Endothelial cell of umbilical vein (primary cell): ENCODE data around the gene DDHD1. TPM values are rescaled to one million over a fixed set of nuclear protein-coding genes. Genes with fewer than 3 reads are reported as not detected.

Source experiments
- BruUV-seq: library from RNA; stranded (reverse); fragments of 400-500 nt; replicated peaks from 2 replicates; lab custom pipeline; 2021; lab: Mats Ljungman, UMichigan
- CTCF ChIA-PET: fragments of 300-600, 350-600 bp; sonication (Branson Sonifier 250); formaldehyde crosslinking; loops from one replicate; lab custom pipeline; 2021; ENCODE audit warnings: antibody characterized with exemption, inconsistent platforms; lab: Charles Lee
- POLR2A ChIA-PET: fragments of 300-600, 350-600 bp; sonication (Branson Sonifier 250); formaldehyde crosslinking; loops from one replicate; lab custom pipeline; 2021; ENCODE audit warnings: antibody characterized with exemption, inconsistent platforms; lab: Charles Lee
- DNase-seq: peaks from one replicate; pipeline ENCODE4 v3.0.0-alpha.2; 2011; ENCODE audit warnings: low read depth, low spot score
- FAIRE-seq: peaks from 2 replicates; lab custom pipeline; 2011; peaks lifted over from hg19 to GRCh38; lab: Jason Lieb, UNC
- H2AFZ ChIP-seq: 2 replicates; pipeline ENCODE4 v1.6.0; 2012; ENCODE audit warnings: low read depth, low read length, control low read depth, inconsistent platforms
- H3K27ac ChIP-seq: 2 replicates; pipeline ENCODE4 v1.5.1; 2011; ENCODE audit warnings: low read depth, mild to moderate bottlenecking, control low read depth, low read length, moderate library complexity; ENCODE audit not compliant: insufficient read depth
- H3K27me3 ChIP-seq, 2 experiments: 2 replicates each; pipeline versions ENCODE4 v1.6.0 to v1.6.1; 2011; ENCODE audit warnings: low read length in 2 of 2, mixed read lengths in 1 of 2; ENCODE audit not compliant: control insufficient read depth in 2 of 2, insufficient read depth in 2 of 2
- H3K36me3 ChIP-seq, 2 experiments: 2 replicates in 1 of 2; 3 replicates in 1 of 2; pipeline ENCODE4 v1.5.1; 2011; ENCODE audit warnings: low read length in 2 of 2, mild to moderate bottlenecking in 1 of 2, moderate library complexity in 1 of 2; ENCODE audit not compliant: control insufficient read depth in 2 of 2, insufficient read depth in 2 of 2; ENCODE audit errors: extremely low read depth in 1 of 2
- H3K4me1 ChIP-seq: 3 replicates; pipeline ENCODE4 v1.5.1; 2011; ENCODE audit warnings: mild to moderate bottlenecking, low read length; ENCODE audit not compliant: control insufficient read depth, insufficient read depth; ENCODE audit errors: extremely low read depth
- H3K4me2 ChIP-seq: 2 replicates; pipeline ENCODE4 v1.6.1; 2011; ENCODE audit warnings: low read length, control low read depth, mixed read lengths; ENCODE audit not compliant: insufficient read depth
- H3K4me3 ChIP-seq, 3 experiments: fragments of 200-600 bp in 1 of 3; sonication (generic), shearing (Covaris generic) in 1 of 3; replicated peaks in 1 of 3; 2 replicates each; pipeline ENCODE4 v1.5.1; 2011 to 2016; ENCODE audit warnings: control low read depth in 3 of 3, low read length in 3 of 3, mild to moderate bottlenecking in 2 of 3, inconsistent platforms in 1 of 3, low read depth in 1 of 3, moderate library complexity in 1 of 3; ENCODE audit not compliant: insufficient read depth in 1 of 3
- H3K79me2 ChIP-seq: 2 replicates; pipeline ENCODE4 v1.6.0; 2012; ENCODE audit warnings: low read length, inconsistent platforms; ENCODE audit not compliant: control insufficient read depth, insufficient read depth
- H3K9ac ChIP-seq: replicated peaks from 2 replicates; pipeline ENCODE3; 2011; ENCODE audit warnings: low read length, control low read depth; ENCODE audit not compliant: insufficient read depth; ENCODE audit errors: extremely low read depth
- H3K9me1 ChIP-seq: replicated peaks from 3 replicates; pipeline ENCODE4 v1.6.0; 2011; ENCODE audit warnings: mild to moderate bottlenecking, low read length; ENCODE audit not compliant: control insufficient read depth, insufficient read depth; ENCODE audit errors: extremely low read depth
- H3K9me3 ChIP-seq: replicated peaks from 2 replicates; pipeline ENCODE4 v1.5.1; 2012; ENCODE audit warnings: low read length, inconsistent platforms; ENCODE audit not compliant: control insufficient read depth, insufficient read depth
- H4K20me1 ChIP-seq: replicated peaks from 2 replicates; pipeline ENCODE3; 2011; ENCODE audit warnings: mild to moderate bottlenecking, low read length; ENCODE audit not compliant: control insufficient read depth, insufficient read depth; ENCODE audit errors: extremely low read depth
- CTCF ChIP-seq, 2 donors: IDR thresholded peaks; 1 replicate in 1 of 2; 2 replicates in 1 of 2; pipeline ENCODE4 v1.5.1; 2011; ENCODE audit warnings: low read length in 2 of 2, mild to moderate bottlenecking in 2 of 2, moderate library complexity in 2 of 2, control low read depth in 1 of 2, inconsistent platforms in 1 of 2, low read depth in 1 of 2; ENCODE audit not compliant: insufficient read depth in 1 of 2; ENCODE audit errors: extremely low read depth in 1 of 2
- EZH2 ChIP-seq: IDR thresholded peaks from 2 replicates; pipeline ENCODE4 v1.6.1; 2012; ENCODE audit warnings: borderline replicate concordance, low read depth, mild to moderate bottlenecking, moderate library complexity, low read length, inconsistent platforms; ENCODE audit not compliant: severe bottlenecking
- FOS ChIP-seq: IDR thresholded peaks from 2 replicates; pipeline ENCODE4 v1.6.1; 2011; ENCODE audit warnings: mild to moderate bottlenecking, low read length, moderate library complexity, borderline replicate concordance; ENCODE audit not compliant: insufficient read depth
- GATA2 ChIP-seq: IDR thresholded peaks from 2 replicates; pipeline ENCODE4 v1.7.0; 2011; ENCODE audit warnings: low read depth, mild to moderate bottlenecking, moderate library complexity, mixed read lengths, low read length; ENCODE audit not compliant: insufficient read length, insufficient read depth
- JUN ChIP-seq: IDR thresholded peaks from 2 replicates; pipeline ENCODE4 v1.6.1; 2011; ENCODE audit warnings: borderline replicate concordance, low read depth; ENCODE audit not compliant: insufficient read length, insufficient read depth
- MAX ChIP-seq: IDR thresholded peaks from 2 replicates; pipeline ENCODE4 v1.6.1; 2011; ENCODE audit not compliant: insufficient read depth, insufficient read length
- MYC ChIP-seq: IDR thresholded peaks from one replicate; pipeline ENCODE4 v1.6.1; 2011; ENCODE audit warnings: mild to moderate bottlenecking, low read depth, low read length
- POLR2A ChIP-seq: IDR thresholded peaks from 2 replicates; pipeline ENCODE4 v1.6.1; 2012; ENCODE audit warnings: low read depth, mild to moderate bottlenecking, control low read depth, low read length
- POLR2AphosphoS5 ChIP-seq: IDR thresholded peaks from 2 replicates; pipeline ENCODE4 v1.6.1; 2012; ENCODE audit warnings: low read depth, mild to moderate bottlenecking, control low read depth, low read length, moderate library complexity; ENCODE audit not compliant: insufficient read depth
- dilution Hi-C: fragments of 300-500 bp; cut with MboI; formaldehyde crosslinking; loops from one replicate; pipeline ENCODE4 v1.15.0; 2019; ENCODE audit warnings: low sequenced_read_pairs; ENCODE audit not compliant: extremely low pct_ligation_motif_present
- intact Hi-C: fragments of 100-400 bp; cut with micrococcal nuclease; formaldehyde crosslinking; loops from one replicate; pipeline ENCODE4 v1.10.0; 2022
- polyA plus RNA-seq, 4 experiments: library from polyadenylated mRNA; depleted of rRNA in 3 of 4; stranded (reverse) in 3 of 4; unstranded in 1 of 4; fragments of >200 nt; gene quantifications; 2 replicates each; pipeline versions ENCODE4 v1.2.1 to v1.2.3, GENCODE V29; 2011 to 2012; ENCODE audit warnings: missing spikeins in 1 of 4
- total RNA-seq: library from RNA; stranded (reverse); gene quantifications from 2 replicates; pipeline ENCODE4 v1.2.3, GENCODE V29; 2021

Gene DDHD1
- total and polyA plus RNA-seq, 2 donors (not counting 3 experiments of a cell fraction or from before 2014, with no cell fraction given) = 2.7 to 12.4 TPM

- DNase-seq (no peak), FAIRE-seq (no peak)
- H3K79me2 ChIP-seq = peaks cover 27% of the 10 kb centered on the region
- peaks cover 8% of the 10 kb centered on the region for H3K4me1 ChIP-seq
- no peaks in the 10 kb centered on the region for H3K9me3 ChIP-seq
- no peak overlapping the region for H3K27ac ChIP-seq
- BruUV-seq = no TSS peak
- H3K27me3 ChIP-seq = no peaks in the 10 kb centered on the region
- H3K4me2 ChIP-seq = no peak overlapping the region
- dilution Hi-C loops (no loop called here), intact Hi-C loops (loop anchor here (2.0 to 10.0 kb wide), 2 partner anchors 67 to 955 kb away; no protein-coding TSS in a partner anchor)
- no peak overlapping the region for H2AFZ ChIP-seq
- H3K4me3 ChIP-seq = no peak overlapping the region
- ChIA-PET POLR2A (no interaction called here), CTCF (interaction anchor here (0.7 to 1.1 kb wide), 3 partner anchors 36 to 146 kb away, joined by 3 read pairs; no protein-coding TSS in a partner anchor)
- no peaks in the 10 kb centered on the region for H3K9me1 ChIP-seq
- H4K20me1 ChIP-seq = no peaks in the 10 kb centered on the region
- TF ChIP-seq MAX (no peak), POLR2A (no peak), JUN (no peak), MYC (no peak), GATA2 (no peak), POLR2AphosphoS5 (no peak), CTCF (IDR thresholded peaks at IDR 0.05; ENCODE audit: extremely low read depth in 1 of 2, insufficient read depth in 1 of 2, low read depth in 1 of 2, low read length in 2 of 2) (no peak), EZH2 (no peak), FOS (no peak)
- H3K9ac ChIP-seq = no peak overlapping the region
- H3K36me3 ChIP-seq = no peaks in the 10 kb centered on the region
Observed at GRCh38 chr14:53149668-53150316, 3.3 kb downstream of the DDHD1 start.
